ACC112 (cell line): ENCODE results near the gene PCBP3.

Source experiments
- H2AFZ ChIP-seq: fragments of 200-600 bp; sonication (generic); one replicate; pipeline ENCODE4 v1.6.0; 2017; ENCODE audit warnings: antibody characterized with exemption, low read length; ENCODE audit not compliant: unreplicated experiment
- H3K27ac ChIP-seq: fragments of 200-600 bp; sonication (generic); 2 replicates; pipeline ENCODE4 v1.5.1; 2014; ENCODE audit warnings: low read depth, mild to moderate bottlenecking, antibody characterized with exemption, low read length, moderate library complexity
- H3K27me3 ChIP-seq: fragments of 200-600 bp; sonication (generic); 2 replicates; pipeline ENCODE4 v1.6.1; 2014; ENCODE audit warnings: mild to moderate bottlenecking, antibody characterized with exemption, low read length, moderate library complexity, mixed read lengths; ENCODE audit not compliant: insufficient read depth
- H3K36me3 ChIP-seq: fragments of 200-600 bp; sonication (generic); 2 replicates; pipeline ENCODE4 v1.6.1; 2016; ENCODE audit warnings: mild to moderate bottlenecking, antibody characterized with exemption, low read length, moderate library complexity, mixed read lengths; ENCODE audit not compliant: insufficient read depth
- H3K4me1 ChIP-seq: fragments of 200-600 bp; sonication (generic); one replicate; pipeline ENCODE4 v1.6.1; 2016; ENCODE audit warnings: low read length, mixed read lengths; ENCODE audit not compliant: insufficient read depth, unreplicated experiment, control insufficient read depth
- H3K4me3 ChIP-seq: fragments of 200-600 bp; sonication (generic); 2 replicates; pipeline ENCODE4 v1.5.1; 2014; ENCODE audit warnings: mild to moderate bottlenecking, low read depth, low read length
- H3K79me2 ChIP-seq: fragments of 200-600 bp; sonication (generic); one replicate; pipeline ENCODE4 v1.6.0; 2016; ENCODE audit warnings: low read length; ENCODE audit not compliant: control insufficient read depth, unreplicated experiment, insufficient read depth

PCBP3 gene

GRCh38 chr21:45822429-45823099 is 179.0 kb downstream of the PCBP3 start:
- no peak overlapping the region for H3K4me3 ChIP-seq

GRCh38 chr21:45823100-45823681 is 179.7 kb downstream of the PCBP3 start:
- Histone ChIP-seq H3K27ac (no peak overlapping the region), H3K36me3 (no peaks in the 10 kb centered on the region), H3K79me2 (no peaks in the 10 kb centered on the region), H3K4me1 (peaks cover 29% of the 10 kb centered on the region), H3K4me3 (no peak overlapping the region), H3K27me3 (no peaks in the 10 kb centered on the region), H2AFZ (no peak overlapping the region)

More at GRCh38 chr21:45822429-45823099, 179.0 kb downstream of the PCBP3 start:
- Histone ChIP-seq H3K79me2 (no peaks in the 10 kb centered on the region), H3K27me3 (no peaks in the 10 kb centered on the region), H2AFZ (no peak overlapping the region), H3K27ac (no peak overlapping the region), H3K36me3 (no peaks in the 10 kb centered on the region), H3K4me1 (peaks cover 33% of the 10 kb centered on the region)

- H3K36me3 ChIP-seq: no peaks in the 10 kb centered on the region
- H3K27me3 ChIP-seq: no peaks in the 10 kb centered on the region
- no peak overlapping the region for H2AFZ ChIP-seq
- no peak overlapping the region for H3K27ac ChIP-seq
- no peaks in the 10 kb centered on the region for H3K79me2 ChIP-seq
- no peak overlapping the region for H3K4me3 ChIP-seq
- peaks cover 14% of the 10 kb centered on the region for H3K4me1 ChIP-seq
These were observed 181.2 kb downstream of the PCBP3 start for GRCh38 chr21:45824546-45825215.

GRCh38 chr21:45825219-45825618 is 181.7 kb downstream of the PCBP3 start:
- H3K27ac ChIP-seq: no peak overlapping the region
- peaks cover 9% of the 10 kb centered on the region for H3K4me1 ChIP-seq
- no peak overlapping the region for H3K4me3 ChIP-seq
- no peaks in the 10 kb centered on the region for H3K36me3 ChIP-seq
- H3K27me3 ChIP-seq: no peaks in the 10 kb centered on the region
- no peak overlapping the region for H2AFZ ChIP-seq
- H3K79me2 ChIP-seq: no peaks in the 10 kb centered on the region

GRCh38 chr21:45826676-45827301 is 183.3 kb downstream of the PCBP3 start:
- Histone ChIP-seq H3K4me1 (peaks cover 2% of the 10 kb centered on the region), H2AFZ (no peak overlapping the region), H3K4me3 (no peak overlapping the region), H3K36me3 (no peaks in the 10 kb centered on the region), H3K27me3 (no peaks in the 10 kb centered on the region), H3K79me2 (no peaks in the 10 kb centered on the region), H3K27ac (no peak overlapping the region)

GRCh38 chr21:45827302-45827692 is 183.8 kb downstream of the PCBP3 start:
- Histone ChIP-seq H3K27ac (no peak overlapping the region), H3K27me3 (no peaks in the 10 kb centered on the region), H3K4me1 (peaks cover 3% of the 10 kb centered on the region)

GRCh38 chr21:45827881-45828579 is 184.5 kb downstream of the PCBP3 start:
- H3K27me3 ChIP-seq: no peaks in the 10 kb centered on the region
- H3K27ac ChIP-seq: no peak overlapping the region
- no peaks in the 10 kb centered on the region for H3K36me3 ChIP-seq
- no peaks in the 10 kb centered on the region for H3K79me2 ChIP-seq
- no peak overlapping the region for H3K4me3 ChIP-seq
- no peak overlapping the region for H2AFZ ChIP-seq
- peaks cover 5% of the 10 kb centered on the region for H3K4me1 ChIP-seq

More at GRCh38 chr21:45827302-45827692, 183.8 kb downstream of the PCBP3 start:
- H3K79me2 ChIP-seq: no peaks in the 10 kb centered on the region
- no peak overlapping the region for H2AFZ ChIP-seq
- H3K4me3 ChIP-seq: no peak overlapping the region
- no peaks in the 10 kb centered on the region for H3K36me3 ChIP-seq

GRCh38 chr21:45828580-45829570 is 185.3 kb downstream of the PCBP3 start:
- H3K79me2 ChIP-seq: no peaks in the 10 kb centered on the region
- no peak overlapping the region for H3K4me3 ChIP-seq
- no peak overlapping the region for H2AFZ ChIP-seq
- H3K27ac ChIP-seq: no peak overlapping the region
- no peaks in the 10 kb centered on the region for H3K36me3 ChIP-seq
- H3K4me1 ChIP-seq: peaks cover 3% of the 10 kb centered on the region
- no peaks in the 10 kb centered on the region for H3K27me3 ChIP-seq

- Histone ChIP-seq H3K4me1 (peaks cover 3% of the 10 kb centered on the region), H3K27ac (no peak overlapping the region), H3K27me3 (no peaks in the 10 kb centered on the region), H2AFZ (no peak overlapping the region), H3K36me3 (no peaks in the 10 kb centered on the region), H3K4me3 (no peak overlapping the region), H3K79me2 (no peaks in the 10 kb centered on the region)
These were observed 186.1 kb downstream of the PCBP3 start for GRCh38 chr21:45829668-45830067.
